Activated CD4-positive, alpha-beta T cell treated with anti-CD3 and anti-CD28 coated beads, Interleukin-2, amount 10 ng/mL, durations not matched to agents 24 days and 14 days (primary cell): ENCODE results near the gene IL12RB1. TPM values are rescaled to one million over a fixed set of nuclear protein-coding genes. Genes with fewer than 3 reads are reported as not detected.
"Not testable (repeated sequence)": the region's sequence is repeated elsewhere in the genome, so short reads cannot be mapped to it uniquely, and the experiment has no call there.

ENCODE experiments used
- DNase-seq: peaks from one replicate; pipeline ENCODE4 v3.0.0; 2022
- H3K27ac Mint-ChIP-seq: one replicate; pipeline ENCODE4 v1.8.0; 2022; ENCODE audit warnings: mild to moderate bottlenecking, mixed read lengths
- H3K27me3 Mint-ChIP-seq: one replicate; pipeline ENCODE4 v1.8.0; 2022; ENCODE audit warnings: mixed read lengths
- H3K36me3 Mint-ChIP-seq: one replicate; pipeline ENCODE4 v1.8.0; 2022; ENCODE audit warnings: low read depth, mild to moderate bottlenecking, mixed read lengths
- H3K4me1 Mint-ChIP-seq: one replicate; pipeline ENCODE4 v1.8.0; 2021; ENCODE audit warnings: mixed read lengths
- H3K4me3 Mint-ChIP-seq: one replicate; pipeline ENCODE4 v1.8.0; 2022; ENCODE audit warnings: mild to moderate bottlenecking, moderate library complexity, mixed read lengths
- H3K9me3 Mint-ChIP-seq: one replicate; pipeline ENCODE4 v1.8.0; 2021; ENCODE audit warnings: mixed read lengths
- intact Hi-C: fragments of 100-400 bp; cut with micrococcal nuclease; formaldehyde crosslinking; loops from one replicate; pipeline ENCODE4 v1.15.1; 2023
- total RNA-seq: library from RNA; stranded (reverse); gene quantifications from 2 replicates; pipeline ENCODE4 v1.2.3, GENCODE V29; 2022

The IL12RB1 gene
- total RNA-seq, 1 donor from 2014 or later: 38.8 TPM

GRCh38 chr19:18041054-18041453 lies 45.7 kb downstream of the IL12RB1 start:
- intact Hi-C loops: no loop called here
- Mint-ChIP-seq H3K36me3 (peaks cover 5% of the 10 kb centered on the region), H3K4me1 (peaks cover 32% of the 10 kb centered on the region), H3K4me3 (no peak overlapping the region), H3K27me3 (peaks cover 3% of the 10 kb centered on the region), H3K9me3 (peaks cover 4% of the 10 kb centered on the region), H3K27ac (no peak overlapping the region)
- no peak for DNase-seq

DNA sequence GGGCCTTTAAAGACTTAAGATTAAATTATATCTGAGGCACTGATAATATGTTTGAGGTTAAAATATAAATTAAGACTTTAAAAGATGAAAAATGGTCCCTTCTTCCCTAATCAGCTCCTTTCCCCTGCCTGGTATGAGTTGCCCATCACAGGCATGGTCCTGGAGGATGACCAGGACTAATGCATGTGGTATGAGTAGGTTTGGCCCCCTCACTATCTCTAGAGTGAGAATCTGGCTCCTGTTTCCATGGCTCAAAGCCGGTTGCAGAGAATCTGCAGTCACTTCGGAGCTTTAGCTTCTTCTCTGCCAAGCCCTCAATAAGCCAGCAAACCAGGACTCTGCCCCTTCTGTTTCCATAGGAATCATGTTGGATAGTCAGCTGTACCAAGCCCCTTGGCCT lies 54.6 kb downstream of the IL12RB1 start:
- H3K27ac Mint-ChIP-seq, H3K27me3 Mint-ChIP-seq: not testable (repeated sequence)

DNA sequence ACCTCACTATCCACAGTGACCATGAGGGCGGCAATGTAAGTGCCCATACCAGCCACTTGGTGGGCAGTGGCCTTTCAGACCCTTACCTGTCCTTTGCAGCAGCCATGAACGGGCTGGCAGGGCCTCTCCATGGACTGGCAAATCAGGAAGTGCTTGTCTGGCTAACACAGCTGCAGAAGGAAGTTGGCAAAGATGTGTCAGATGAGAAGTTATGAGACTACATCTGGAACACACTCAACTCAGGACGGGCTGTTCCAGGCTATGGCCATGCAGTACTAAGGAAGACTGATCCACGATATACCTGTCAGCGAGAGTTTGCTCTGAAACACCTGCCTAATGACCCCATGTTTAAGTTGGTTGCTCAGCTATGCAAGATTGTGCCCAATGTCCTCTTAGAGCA lies 55.3 kb downstream of the IL12RB1 start:
- H3K27ac Mint-ChIP-seq, H3K4me3 Mint-ChIP-seq, intact Hi-C loops, H3K36me3 Mint-ChIP-seq, H3K27me3 Mint-ChIP-seq, H3K9me3 Mint-ChIP-seq, DNase-seq: not testable (repeated sequence)
- peaks cover 19% of the 10 kb centered on the region for H3K4me1 Mint-ChIP-seq

More for the DNA sequence above, 54.6 kb downstream of the IL12RB1 start:
- DNase-seq, intact Hi-C loops, H3K9me3 Mint-ChIP-seq, H3K4me3 Mint-ChIP-seq, H3K36me3 Mint-ChIP-seq: not testable (repeated sequence)
- peaks cover 19% of the 10 kb centered on the region for H3K4me1 Mint-ChIP-seq

DNA sequence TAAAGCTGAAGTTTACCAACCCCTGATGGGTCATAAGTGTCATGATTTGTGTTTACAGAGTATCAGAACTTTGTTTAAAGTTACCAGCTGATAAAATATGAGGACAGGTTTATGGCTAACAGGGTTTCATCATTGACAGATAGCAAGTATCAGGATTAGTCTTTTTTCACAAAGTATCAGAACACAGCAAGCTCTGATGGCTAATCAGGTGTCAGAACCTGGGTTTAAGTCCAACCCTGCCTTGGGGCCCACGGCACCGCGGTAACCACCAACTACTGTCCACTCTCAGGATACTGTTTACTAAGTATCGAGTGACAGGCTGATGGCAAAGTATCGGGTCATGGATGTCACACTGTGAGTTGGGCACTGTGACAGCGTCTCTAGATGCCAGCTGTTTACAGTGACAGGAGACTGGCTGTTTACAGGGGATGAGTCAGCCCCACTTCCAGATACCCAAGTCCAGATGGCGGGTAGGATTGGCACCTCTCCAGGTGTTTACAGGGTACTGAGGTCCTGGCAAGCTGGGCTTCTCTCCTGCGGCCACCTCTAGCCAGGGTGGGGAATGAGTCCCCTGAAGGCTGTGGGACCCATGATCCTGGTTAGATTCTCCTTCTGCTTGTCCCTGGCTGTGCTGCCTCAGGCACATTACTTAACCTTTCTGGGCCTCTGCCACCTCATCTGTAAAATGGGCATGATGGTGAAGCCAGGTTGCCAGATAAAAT lies 57.0 kb downstream of the IL12RB1 start:
- no peaks in the 10 kb centered on the region for H3K9me3 Mint-ChIP-seq

DNA sequence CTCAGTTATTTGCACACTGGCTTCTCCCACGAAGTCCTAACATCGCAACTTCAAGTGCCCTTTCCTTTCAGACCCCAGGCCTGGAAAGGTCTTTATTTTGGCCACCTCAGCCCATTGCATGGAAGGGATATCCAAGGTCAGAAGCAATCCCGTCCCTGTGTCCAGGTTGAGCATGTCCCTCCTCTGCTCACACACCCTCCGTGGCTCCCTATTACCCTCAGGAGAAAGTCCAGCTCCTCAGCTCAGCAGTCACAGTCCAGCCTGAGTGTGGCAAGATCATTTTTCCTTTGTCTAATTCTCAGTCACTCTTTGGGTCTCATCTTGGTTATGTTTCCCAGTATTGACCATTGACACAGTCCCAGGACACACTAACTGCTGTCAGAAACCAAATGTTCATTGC lies 59.6 kb downstream of the IL12RB1 start:
- Mint-ChIP-seq H3K27ac (no peak overlapping the region), H3K27me3 (no peaks in the 10 kb centered on the region), H3K4me3 (no peak overlapping the region), H3K36me3 (peaks cover 4% of the 10 kb centered on the region), H3K4me1 (peaks cover 35% of the 10 kb centered on the region), H3K9me3 (no peaks in the 10 kb centered on the region)
- intact Hi-C loops: no loop called here
- DNase-seq: no peak

More for the DNA sequence above, 57.0 kb downstream of the IL12RB1 start:
- DNase-seq: no peak
- intact Hi-C loops: no loop called here
- peaks cover 2% of the 10 kb centered on the region for H3K36me3 Mint-ChIP-seq
- H3K4me1 Mint-ChIP-seq: peaks cover 17% of the 10 kb centered on the region
- no peak overlapping the region for H3K4me3 Mint-ChIP-seq
- H3K27ac Mint-ChIP-seq: no peak overlapping the region
- H3K27me3 Mint-ChIP-seq: no peaks in the 10 kb centered on the region

DNA sequence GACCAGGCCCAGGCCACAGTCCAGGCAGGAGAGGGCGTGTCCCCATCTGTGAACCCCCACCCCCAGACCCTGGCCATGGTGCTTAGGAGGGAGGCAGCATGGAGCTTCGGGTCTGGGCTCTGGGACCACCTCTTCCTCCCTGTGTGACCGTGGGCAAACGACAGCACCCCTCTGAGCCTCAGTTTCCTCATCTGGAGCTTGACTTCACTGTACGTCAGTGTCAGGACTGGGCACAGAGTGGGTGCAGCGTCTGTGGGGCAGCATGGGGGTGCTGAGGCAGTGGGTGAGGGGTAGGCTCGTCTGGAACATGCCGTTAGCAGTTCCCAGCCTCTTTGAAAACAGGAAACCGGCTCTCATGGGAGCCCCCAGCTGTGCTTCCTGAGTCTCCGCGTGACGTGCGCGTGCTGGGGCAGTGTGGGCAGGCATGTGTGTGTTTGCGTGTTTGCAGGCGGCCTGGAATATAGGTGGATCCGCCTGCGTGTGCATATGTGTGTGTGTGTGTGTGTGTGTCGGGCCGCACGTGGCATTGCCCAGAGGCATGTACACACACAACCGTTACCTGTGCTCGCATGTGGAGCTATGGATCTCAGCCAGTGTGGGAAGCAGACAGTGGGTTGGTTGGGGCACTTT lies 63.0 kb downstream of the IL12RB1 start:
- no peaks in the 10 kb centered on the region for H3K27me3 Mint-ChIP-seq
- H3K4me1 Mint-ChIP-seq: peaks cover 49% of the 10 kb centered on the region
- no peaks in the 10 kb centered on the region for H3K9me3 Mint-ChIP-seq
- peak overlapping the region; percentile 81 for H3K4me3 Mint-ChIP-seq
- DNase-seq: peak; percentile 88
- H3K27ac Mint-ChIP-seq: peak overlapping the region; percentile 96
- peaks cover 7% of the 10 kb centered on the region for H3K36me3 Mint-ChIP-seq
- intact Hi-C loops: loop anchor here (5.0 kb wide), 1 partner anchor 64 kb away; the partner anchor contains the start of gene IL12RB1

GRCh38 chr19:18021121-18021755 lies 65.5 kb downstream of the IL12RB1 start:
- peak; percentile 88 for DNase-seq
- Mint-ChIP-seq H3K4me3 (peak overlapping the region; percentile 94), H3K4me1 (peaks cover 60% of the 10 kb centered on the region), H3K27ac (peak overlapping the region; percentile 98), H3K36me3 (peaks cover 10% of the 10 kb centered on the region), H3K9me3 (no peaks in the 10 kb centered on the region), H3K27me3 (no peaks in the 10 kb centered on the region)
- intact Hi-C loops: loop anchor here (1.0 to 5.0 kb wide), 2 partner anchors 24 to 66 kb away; partner anchors contain the start of gene IL12RB1

DNA sequence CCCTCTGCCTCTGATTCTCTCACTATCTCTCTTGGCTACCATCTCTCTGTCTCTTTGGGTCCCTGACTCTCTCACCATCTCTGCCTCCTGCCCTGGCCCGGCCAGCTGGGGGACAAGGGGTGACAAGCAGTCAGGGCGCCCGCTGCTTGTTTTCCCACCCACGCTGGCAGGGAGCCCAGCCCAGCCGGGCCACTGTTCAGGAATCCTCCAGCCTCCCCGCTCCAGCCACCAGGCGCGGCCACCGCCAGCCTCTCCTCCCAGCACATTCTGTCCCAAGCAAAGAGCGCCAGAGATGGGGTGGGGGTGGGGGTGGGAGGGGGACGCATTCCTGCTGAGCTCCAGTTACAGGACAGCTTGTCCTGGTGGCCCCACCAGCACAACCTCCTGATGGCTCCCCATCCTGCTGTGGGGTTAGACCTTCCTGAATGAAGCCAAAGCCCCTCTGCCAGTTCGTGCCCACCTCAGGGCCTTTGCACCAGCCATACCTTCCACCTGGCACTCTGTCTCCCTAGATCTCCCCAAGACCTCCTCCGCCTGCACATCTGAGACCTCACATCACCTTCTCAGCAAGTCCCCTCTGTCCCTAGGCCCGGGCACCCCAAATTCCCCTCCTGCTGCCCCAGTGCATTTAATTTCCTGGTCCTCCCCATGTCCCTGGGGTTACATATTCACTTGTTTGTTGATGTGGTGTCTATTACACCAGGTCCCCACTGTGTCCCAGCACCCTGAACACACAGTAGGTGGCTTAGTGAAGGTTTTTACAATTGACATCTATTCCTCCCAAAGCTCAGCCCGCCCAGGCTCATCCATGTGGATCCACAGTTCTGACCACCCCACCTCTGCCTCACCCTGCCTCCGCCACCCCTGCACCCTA lies 66.3 kb downstream of the IL12RB1 start:
- Mint-ChIP-seq H3K27ac (peak overlapping the region; percentile 98), H3K36me3 (peaks cover 14% of the 10 kb centered on the region), H3K4me3 (peak overlapping the region; percentile 94), H3K27me3 (no peaks in the 10 kb centered on the region), H3K9me3 (no peaks in the 10 kb centered on the region), H3K4me1 (peaks cover 62% of the 10 kb centered on the region)
- intact Hi-C loops: loop anchor here (1.0 to 5.0 kb wide), 2 partner anchors 25 to 67 kb away; partner anchors contain the start of gene IL12RB1
- no peak for DNase-seq

- H3K9me3 Mint-ChIP-seq: no peaks in the 10 kb centered on the region
- peak overlapping the region; percentile 75 for H3K27ac Mint-ChIP-seq
- no peaks in the 10 kb centered on the region for H3K27me3 Mint-ChIP-seq
- peaks cover 72% of the 10 kb centered on the region for H3K4me1 Mint-ChIP-seq
- H3K36me3 Mint-ChIP-seq: peaks cover 42% of the 10 kb centered on the region
- no peak overlapping the region for H3K4me3 Mint-ChIP-seq
- intact Hi-C loops: no loop called here
- no peak for DNase-seq
Observed at GRCh38 chr19:18017275-18018083, 69.3 kb downstream of the IL12RB1 start.

DNA sequence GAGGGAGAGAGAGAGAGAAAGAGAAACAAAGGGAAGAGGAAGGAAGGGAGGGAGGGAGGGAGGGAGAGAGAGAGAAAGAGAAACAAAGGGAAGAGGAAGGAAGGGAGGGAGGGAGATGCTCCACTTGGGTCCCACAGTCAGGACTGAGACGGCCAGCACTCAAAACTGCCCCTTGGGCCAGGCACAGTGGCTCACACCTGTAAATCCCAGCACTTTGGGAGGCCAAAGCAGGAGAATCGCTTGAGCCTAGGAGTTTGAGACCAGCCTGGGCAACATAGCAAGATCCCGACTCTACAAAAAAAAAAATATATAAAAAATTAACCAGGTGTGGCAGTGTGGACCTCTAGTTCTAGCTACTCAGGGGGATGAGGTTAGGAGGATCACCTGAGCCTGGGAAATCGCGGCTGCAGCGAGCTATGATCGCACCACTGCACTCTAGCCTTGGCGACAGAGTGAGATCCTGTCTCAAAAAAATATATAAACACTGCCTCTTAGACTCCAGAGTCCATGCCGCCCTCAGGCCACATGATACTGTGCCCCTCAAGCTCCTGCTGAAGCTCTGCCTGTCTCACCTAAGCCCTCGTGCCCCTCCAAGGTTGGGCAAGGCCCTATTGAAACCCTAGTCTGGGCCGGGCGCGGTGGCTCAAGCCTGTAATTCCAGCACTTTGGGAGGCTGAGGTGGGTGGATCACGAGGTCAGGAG lies 70.4 kb downstream of the IL12RB1 start:
- intact Hi-C loops: no loop called here
- Mint-ChIP-seq H3K27ac (peak overlapping the region; percentile 11), H3K27me3 (no peaks in the 10 kb centered on the region), H3K4me1 (peaks cover 66% of the 10 kb centered on the region), H3K4me3 (no peak overlapping the region), H3K9me3 (no peaks in the 10 kb centered on the region), H3K36me3 (peaks cover 44% of the 10 kb centered on the region)
- DNase-seq: no peak

DNA sequence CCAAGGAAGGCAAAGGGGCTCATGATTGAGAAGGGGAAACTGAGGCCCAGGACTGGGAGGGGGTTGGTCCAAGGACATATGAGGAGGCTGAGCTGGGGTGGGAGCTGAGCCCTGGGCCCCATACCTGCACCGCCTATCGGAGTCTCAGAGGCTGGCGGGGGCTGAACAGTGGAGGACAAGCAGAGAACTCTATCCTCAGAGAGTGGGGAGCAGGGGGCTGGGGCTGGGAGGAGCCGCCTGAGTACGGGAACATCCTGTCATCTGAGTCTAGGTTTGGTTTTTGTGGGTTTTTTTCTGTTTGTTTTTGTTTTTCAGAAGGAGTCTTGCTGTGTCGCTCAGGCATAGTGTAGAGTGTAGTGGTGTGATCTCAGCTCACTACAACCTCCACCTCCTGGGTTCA lies 72.5 kb downstream of the IL12RB1 start:
- Mint-ChIP-seq H3K27ac (peak overlapping the region; percentile 95), H3K9me3 (no peaks in the 10 kb centered on the region), H3K36me3 (peaks cover 63% of the 10 kb centered on the region), H3K4me3 (peak overlapping the region; percentile 76), H3K4me1 (peaks cover 62% of the 10 kb centered on the region), H3K27me3 (no peaks in the 10 kb centered on the region)
- DNase-seq: peak; percentile 90
- intact Hi-C loops: no loop called here
